OCI-LY7 (cell line): ENCODE results near the gene NTRK1. TPM values are rescaled to one million over a fixed set of nuclear protein-coding genes. Genes with fewer than 3 reads are reported as not detected.

Experiments
- BruUV-seq: library from RNA; stranded (reverse); fragments of 400-500 nt; replicated peaks from 2 replicates; lab custom pipeline; 2021; lab: Mats Ljungman, UMichigan
- CTCF ChIA-PET: fragments of 300-600 bp; sonication (Branson Sonifier 250); formaldehyde crosslinking; loops from one replicate; lab custom pipeline; 2022; ENCODE audit warnings: antibody characterized with exemption; ENCODE audit not compliant: unreplicated experiment; lab: Charles Lee
- POLR2A ChIA-PET: fragments of 300-600 bp; sonication (Branson Sonifier 250); formaldehyde crosslinking; loops from one replicate; lab custom pipeline; 2022; ENCODE audit warnings: antibody characterized with exemption; lab: Charles Lee
- DNase-seq: peaks from one replicate; pipeline ENCODE4 v3.0.0-alpha.2; 2015; ENCODE audit warnings: low spot score
- H2AFZ ChIP-seq: fragments of 200-600 bp; sonication (generic), shearing (Covaris generic); 2 replicates; pipeline ENCODE4 v1.6.1; 2014; ENCODE audit warnings: mild to moderate bottlenecking, antibody characterized with exemption, low read length, moderate library complexity
- H3K27ac ChIP-seq: fragments of 200-600 bp; sonication (generic); 2 replicates; pipeline ENCODE4 v1.5.1; 2014; ENCODE audit warnings: mixed run types, low read depth, mild to moderate bottlenecking, moderate library complexity, low read length, inconsistent platforms; ENCODE audit not compliant: poor library complexity, severe bottlenecking
- H3K36me3 ChIP-seq: fragments of 200-600 bp; sonication (generic); 2 replicates; pipeline ENCODE4 v1.6.1; 2014; ENCODE audit warnings: mild to moderate bottlenecking, antibody characterized with exemption, low read length, moderate library complexity, mixed read lengths; ENCODE audit not compliant: insufficient read depth
- H3K4me1 ChIP-seq: fragments of 200-600 bp; sonication (generic); 2 replicates; pipeline ENCODE4 v1.5.1; 2014; ENCODE audit warnings: mild to moderate bottlenecking, low read length; ENCODE audit not compliant: insufficient read depth, poor library complexity, severe bottlenecking
- H3K4me2 ChIP-seq: fragments of 200-600 bp; sonication (generic); 2 replicates; pipeline ENCODE4 v1.6.1; 2014; ENCODE audit warnings: mild to moderate bottlenecking, low read length
- H3K4me3 ChIP-seq: fragments of 200-600 bp; sonication (generic); 2 replicates; pipeline ENCODE4 v1.5.1; 2014; ENCODE audit warnings: mild to moderate bottlenecking, low read depth, low read length; ENCODE audit not compliant: poor library complexity, severe bottlenecking
- H3K79me2 ChIP-seq: fragments of 200-600 bp; sonication (generic); 2 replicates; pipeline ENCODE4 v1.6.1; 2016; ENCODE audit warnings: low read depth, mild to moderate bottlenecking, low read length, moderate library complexity, mixed read lengths; ENCODE audit not compliant: insufficient read depth
- H3K9me2 ChIP-seq: fragments of 200-600 bp; sonication (generic); 2 replicates; pipeline ENCODE4 v1.6.1; 2016; ENCODE audit warnings: mild to moderate bottlenecking, low read length, mixed read lengths; ENCODE audit not compliant: insufficient read depth
- H3K9me3 ChIP-seq: fragments of 200-600 bp; sonication (generic); 2 replicates; pipeline ENCODE4 v1.6.1; 2014; ENCODE audit warnings: mild to moderate bottlenecking, mixed run types, low read length, mixed read lengths
- H4K20me1 ChIP-seq: fragments of 200-600 bp; sonication (generic); 2 replicates; pipeline ENCODE4 v1.6.1; 2014; ENCODE audit warnings: mild to moderate bottlenecking, antibody characterized with exemption, low read length, moderate library complexity, mixed read lengths; ENCODE audit not compliant: insufficient read depth
- CTCF ChIP-seq: fragments of 200-600 bp; sonication (generic); conservative IDR thresholded peaks from 2 replicates; pipeline ENCODE4 v1.5.1; 2014; ENCODE audit warnings: mild to moderate bottlenecking, antibody characterized with exemption, low read length, moderate library complexity, mixed read lengths
- EZH2phosphoT487 ChIP-seq: fragments of 200-600 bp; sonication (generic); IDR thresholded peaks from 2 replicates; pipeline ENCODE4 v1.6.1; 2018; ENCODE audit warnings: low read depth, borderline replicate concordance, mild to moderate bottlenecking, mixed run types, antibody characterized with exemption, low read length, moderate library complexity, mixed read lengths
- intact Hi-C: fragments of 100-400 bp; cut with micrococcal nuclease; formaldehyde crosslinking; loops from one replicate; pipeline ENCODE4 v1.10.0; 2022; ENCODE audit not compliant: unreplicated experiment
- total RNA-seq, 2 experiments: library from RNA; depleted of rRNA in 1 of 2; stranded (reverse); fragments of >200 nt in 1 of 2; shearing (Covaris generic) in 1 of 2; gene quantifications; 2 replicates each; pipeline ENCODE4 v1.2.3, GENCODE V29; 2014 to 2022

Gene NTRK1
- total RNA-seq, 2 experiments from 2014 or later: not detected

GRCh38 chr1:156821801-156822200, 38.9 kb upstream of the NTRK1 start:
- BruUV-seq: no TSS peak
- DNase-seq: no peak

GRCh38 chr1:156822680-156823079, 38.0 kb upstream of the NTRK1 start:
- no peaks in the 10 kb centered on the region for H3K36me3 ChIP-seq
- ChIA-PET CTCF (interaction anchor here (1.0 kb wide), 1 partner anchor 133 kb away, joined by 3 read pairs; no protein-coding TSS in a partner anchor), POLR2A (interaction anchor here (0.6 to 1.1 kb wide), 2 partner anchors 16 to 116 kb away, joined by 3 to 6 read pairs; no protein-coding TSS in a partner anchor)
- no peak overlapping the region for H3K27ac ChIP-seq
- no peaks in the 10 kb centered on the region for H3K9me3 ChIP-seq
- BruUV-seq: no TSS peak
- no peak overlapping the region for H3K4me2 ChIP-seq
- DNase-seq: no peak
- no peak overlapping the region for H2AFZ ChIP-seq
- H4K20me1 ChIP-seq: no peaks in the 10 kb centered on the region
- H3K9me2 ChIP-seq: no peaks in the 10 kb centered on the region
- TF ChIP-seq EZH2phosphoT487: no peak
- TF ChIP-seq CTCF: no peak
- intact Hi-C loops: no loop called here
- no peak overlapping the region for H3K4me3 ChIP-seq
- no peaks in the 10 kb centered on the region for H3K4me1 ChIP-seq
- H3K79me2 ChIP-seq: no peaks in the 10 kb centered on the region

More at GRCh38 chr1:156821801-156822200, 38.9 kb upstream of the NTRK1 start:
- H3K4me3 ChIP-seq: no peak overlapping the region
- no peaks in the 10 kb centered on the region for H3K9me2 ChIP-seq
- no peak overlapping the region for H3K27ac ChIP-seq
- POLR2A ChIA-PET: interaction anchor here (0.7 to 1.1 kb wide), 2 partner anchors 17 to 152 kb away, joined by 3 to 6 read pairs; no protein-coding TSS in a partner anchor
- H2AFZ ChIP-seq: no peak overlapping the region
- intact Hi-C loops: no loop called here
- no peak overlapping the region for H3K4me2 ChIP-seq
- no peaks in the 10 kb centered on the region for H3K79me2 ChIP-seq
- H3K36me3 ChIP-seq: no peaks in the 10 kb centered on the region
- no peaks in the 10 kb centered on the region for H3K9me3 ChIP-seq
- peaks cover 5% of the 10 kb centered on the region for H3K4me1 ChIP-seq
- H4K20me1 ChIP-seq: no peaks in the 10 kb centered on the region
- CTCF ChIA-PET: interaction anchor here (0.6 to 1.0 kb wide), 3 partner anchors 9 to 133 kb away, joined by 3 read pairs; no protein-coding TSS in a partner anchor
- TF ChIP-seq CTCF (no peak), EZH2phosphoT487 (no peak)

GRCh38 chr1:156823210-156823790, 37.4 kb upstream of the NTRK1 start:
- no TSS peak for BruUV-seq
- Histone ChIP-seq H3K4me1 (no peaks in the 10 kb centered on the region), H3K4me2 (no peak overlapping the region), H4K20me1 (no peaks in the 10 kb centered on the region), H3K9me3 (no peaks in the 10 kb centered on the region), H3K79me2 (no peaks in the 10 kb centered on the region), H3K4me3 (no peak overlapping the region), H3K36me3 (no peaks in the 10 kb centered on the region), H3K9me2 (no peaks in the 10 kb centered on the region), H3K27ac (no peak overlapping the region), H2AFZ (no peak overlapping the region)
- no peak for DNase-seq
- TF ChIP-seq CTCF: no peak
- TF ChIP-seq EZH2phosphoT487: no peak
- ChIA-PET POLR2A (no interaction called here), CTCF (no interaction called here)
- intact Hi-C loops: no loop called here
